Liver (tissue), 3 donors: Measurements from ENCODE around the gene HBG1.

ENCODE experiments used
- CTCF ChIP-seq: fragments of 150-350 bp; IDR thresholded peaks from 2 replicates; pipeline ENCODE4 v1.5.1; 2017; ENCODE audit warnings: improper control_type of control experiment, low read depth, low read length; ENCODE audit not compliant: missing input control
- FOXA1 ChIP-seq: IDR thresholded peaks from 2 replicates; pipeline ENCODE4 v1.6.1; 2016; ENCODE audit warnings: antibody characterized with exemption
- GABPA ChIP-seq, 2 donors: IDR thresholded peaks in 1 of 2; conservative IDR thresholded peaks in 1 of 2; 2 replicates each; pipeline ENCODE4 v1.6.1; 2016; ENCODE audit warnings: antibody characterized with exemption in 2 of 2, mild to moderate bottlenecking in 1 of 2, moderate library complexity in 1 of 2
- JUND ChIP-seq, 2 donors: IDR thresholded peaks; 2 replicates each; pipeline ENCODE4 v1.6.1; 2016; ENCODE audit warnings: antibody characterized with exemption in 2 of 2
- MAX ChIP-seq: IDR thresholded peaks from 2 replicates; pipeline ENCODE4 v1.6.1; 2016; ENCODE audit warnings: antibody characterized with exemption
- REST ChIP-seq: IDR thresholded peaks from 2 replicates; pipeline ENCODE4 v1.6.1; 2016; ENCODE audit warnings: antibody characterized with exemption, mild to moderate bottlenecking
- SP1 ChIP-seq: IDR thresholded peaks from 2 replicates; pipeline ENCODE4 v1.6.1; 2018; ENCODE audit warnings: antibody characterized with exemption, mild to moderate bottlenecking
- TAF1 ChIP-seq: conservative IDR thresholded peaks from 2 replicates; pipeline ENCODE4 v1.6.1; 2016; ENCODE audit warnings: antibody characterized with exemption, mild to moderate bottlenecking
- donor health status: healthy.
- donor health status: healthy.

DNA sequence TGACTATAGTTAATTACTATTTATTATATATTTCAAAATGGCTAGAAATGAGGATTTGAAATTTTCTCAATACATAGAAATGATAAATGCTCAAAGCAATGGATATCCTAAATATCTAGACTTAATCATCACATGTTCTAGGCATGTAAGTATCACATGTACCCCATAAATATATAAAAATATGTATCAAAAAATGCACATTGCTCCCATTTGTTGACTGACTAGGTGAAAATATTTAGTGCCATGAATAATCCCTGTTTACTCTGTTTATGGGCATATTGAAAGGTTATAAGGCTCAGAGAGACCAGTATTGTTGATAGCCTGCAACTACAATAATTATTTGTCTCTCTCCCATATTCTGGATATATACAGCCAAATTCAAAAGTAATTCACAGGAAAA, 17.0 kb upstream of the HBG1 start:
- TF ChIP-seq SP1 (no peak), CTCF (no peak), FOXA1 (no peak), REST (no peak), MAX (no peak), TAF1 (no peak), JUND (IDR thresholded peaks at IDR 0.05) (no peak), GABPA (IDR thresholded peaks at IDR 0.05 in 1 of 2, conservative IDR thresholded peaks at IDR 0.05 in 1 of 2) (no peak)
